ENCODE measurements around the gene RPL36AL. TPM values are rescaled to one million over a fixed set of nuclear protein-coding genes. Genes with fewer than 3 reads are reported as not detected.

The RPL36AL gene
- total RNA-seq, 4 donors from 2014 or later: 22.8 to 248 (median 137) TPM

GRCh38 chr14:49614196-49614595, 6.2 kb downstream of the RPL36AL start:
- DNase-seq: no peak
- in situ Hi-C loops (cut with MboI; ENCODE audit: low pct_ligation_motif_present in 1 of 4, low pct_unique_long_range_greater_than_20kb in 1 of 4, low sequenced_read_pairs in 3 of 4): no loop called here
- H3K27me3 ChIP-seq: no peaks in the 10 kb centered on the region
- H3K27ac ChIP-seq: no peak overlapping the region
- intact Hi-C loops (cut with DNase I; ENCODE audit: low total_unique reads): no loop called here
- WGBS, 2 donors (ENCODE audit: low coverage in 1 of 2): 96 to 100% methylated on average over 2 of the region's 2 CpGs
- TF ChIP-seq POLR2A (IDR thresholded peaks at IDR 0.05) (no peak), CTCF (IDR thresholded peaks at IDR 0.05) (no peak), POLR2AphosphoS5 (IDR thresholded peaks at IDR 0.05) (no peak), EP300 (IDR thresholded peaks at IDR 0.05; ENCODE audit: low read depth) (no peak)
- no peak overlapping the region for H3K4me3 ChIP-seq
- peaks cover 0 to 16% (median 3%) of the 10 kb centered on the region in 4 donors for H3K4me1 ChIP-seq
- peaks cover 0 to 14% (median 3%) of the 10 kb centered on the region in 4 donors for H3K36me3 ChIP-seq
- H3K9me3 ChIP-seq: no peaks in the 10 kb centered on the region

GRCh38 chr14:49612671-49613070, 7.8 kb downstream of the RPL36AL start:
- Histone ChIP-seq H3K27me3 (no peaks in the 10 kb centered on the region), H3K4me3 (no peak overlapping the region), H3K4me1 (peaks cover 0 to 2% (median 0%) of the 10 kb centered on the region in 4 donors), H3K27ac (no peak overlapping the region), H3K36me3 (peaks cover 0 to 5% (median 0%) of the 10 kb centered on the region in 4 donors), H3K9me3 (no peaks in the 10 kb centered on the region)
- 90% methylated on average over 8 of the region's 8 CpGs; no CpG with 5 or more reads in 1 of the 2 donors for WGBS, 2 donors (ENCODE audit: low coverage in 1 of 2)
- in situ Hi-C loops (cut with MboI; ENCODE audit: low pct_ligation_motif_present in 1 of 4, low pct_unique_long_range_greater_than_20kb in 1 of 4, low sequenced_read_pairs in 3 of 4) (no loop called here), intact Hi-C loops (cut with DNase I; ENCODE audit: low total_unique reads) (no loop called here)
- no peak for TF ChIP-seq CTCF (IDR thresholded peaks at IDR 0.05)
- no peak for TF ChIP-seq EP300 (IDR thresholded peaks at IDR 0.05; ENCODE audit: low read depth)
- TF ChIP-seq POLR2AphosphoS5 (IDR thresholded peaks at IDR 0.05): no peak
- no peak for TF ChIP-seq POLR2A (IDR thresholded peaks at IDR 0.05)
- no peak for DNase-seq

- Histone ChIP-seq H3K4me3 (no peak overlapping the region), H3K36me3 (peaks cover 0 to 5% (median 0%) of the 10 kb centered on the region in 4 donors), H3K27me3 (no peaks in the 10 kb centered on the region), H3K4me1 (no peaks in the 10 kb centered on the region), H3K9me3 (no peaks in the 10 kb centered on the region), H3K27ac (no peak overlapping the region)
- intact Hi-C loops (cut with DNase I; ENCODE audit: low total_unique reads): no loop called here
- WGBS, 2 donors (ENCODE audit: low coverage in 1 of 2): 86 to 92% methylated on average over 4 of the region's 4 CpGs
- no peak for TF ChIP-seq EP300 (IDR thresholded peaks at IDR 0.05; ENCODE audit: low read depth)
- TF ChIP-seq POLR2AphosphoS5 (IDR thresholded peaks at IDR 0.05): no peak
- TF ChIP-seq CTCF (IDR thresholded peaks at IDR 0.05): no peak
- TF ChIP-seq POLR2A (IDR thresholded peaks at IDR 0.05): no peak
- in situ Hi-C loops (cut with MboI; ENCODE audit: low pct_ligation_motif_present in 1 of 4, low pct_unique_long_range_greater_than_20kb in 1 of 4, low sequenced_read_pairs in 3 of 4): no loop called here
- DNase-seq: no peak
Measured at GRCh38 chr14:49612251-49612650, 8.2 kb downstream of the RPL36AL start.

- Histone ChIP-seq H3K27me3 (no peaks in the 10 kb centered on the region), H3K4me3 (no peak overlapping the region), H3K9me3 (no peaks in the 10 kb centered on the region), H3K4me1 (no peaks in the 10 kb centered on the region), H3K36me3 (peaks cover 0 to 8% (median 2%) of the 10 kb centered on the region in 4 donors), H3K27ac (peak overlapping the region in 2 of 4 donors; percentile 1 to 16)
- 91% methylated on average over 6 of the region's 6 CpGs for WGBS, 2 donors (ENCODE audit: low coverage in 1 of 2)
- intact Hi-C loops (cut with DNase I; ENCODE audit: low total_unique reads) (no loop called here), in situ Hi-C loops (cut with MboI; ENCODE audit: low pct_ligation_motif_present in 1 of 4, low pct_unique_long_range_greater_than_20kb in 1 of 4, low sequenced_read_pairs in 3 of 4) (no loop called here)
- no peak for TF ChIP-seq CTCF (IDR thresholded peaks at IDR 0.05)
- TF ChIP-seq POLR2AphosphoS5 (IDR thresholded peaks at IDR 0.05): no peak
- TF ChIP-seq EP300 (IDR thresholded peaks at IDR 0.05; ENCODE audit: low read depth): no peak
- no peak for TF ChIP-seq POLR2A (IDR thresholded peaks at IDR 0.05)
- no peak for DNase-seq
Measured at GRCh38 chr14:49607583-49607982, 12.8 kb downstream of the RPL36AL start.

All from transverse colon (tissue), 4 donors.